Measurements from ENCODE around the gene VTCN1. TPM values are rescaled to one million over a fixed set of nuclear protein-coding genes. Genes with fewer than 3 reads are reported as not detected.
A peak's percentile ranks its signal among the peaks of the same experiment; 100 is the strongest.

VTCN1 gene
- total RNA-seq, 2 donors from 2014 or later = not detected

DNA sequence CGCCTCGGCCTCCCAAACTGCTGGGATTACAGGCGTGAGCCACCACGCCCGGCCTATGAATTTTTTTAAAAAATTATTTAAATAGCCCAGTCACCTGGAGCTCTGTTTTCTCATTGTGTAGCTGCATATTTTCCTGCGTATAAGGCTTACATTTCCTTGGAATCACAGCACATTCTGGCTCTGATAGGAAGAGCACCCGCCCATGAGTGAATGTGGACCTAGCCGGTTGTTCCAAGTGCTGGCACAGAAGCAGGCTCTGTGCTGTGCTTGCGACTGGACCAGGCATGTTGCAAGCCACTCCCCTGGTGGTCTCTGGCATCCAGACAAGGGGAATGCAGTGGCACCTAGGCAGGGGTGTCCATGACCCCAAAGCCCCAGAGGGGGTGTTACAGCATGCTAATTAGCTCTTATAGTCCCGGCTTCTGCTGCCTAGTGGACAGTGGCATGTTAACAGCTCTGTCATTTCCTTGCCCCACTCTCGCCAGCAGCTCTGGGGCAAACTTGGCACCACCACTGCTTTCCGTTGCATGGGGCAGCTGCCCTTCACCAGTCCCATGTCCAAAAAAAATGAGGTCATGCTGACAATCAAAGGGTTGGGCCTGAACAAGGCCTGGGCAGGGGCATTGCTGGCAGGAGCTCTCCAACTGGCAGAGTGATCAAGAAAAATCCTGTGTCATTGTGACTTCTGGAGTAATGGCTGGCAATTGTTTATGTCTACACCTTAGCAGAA lies 5.2 kb upstream of the VTCN1 start:
- ATAC-seq (peak in 1 of 2 donors; percentile 77), DNase-seq (no peak)
- intact Hi-C loops (cut with DNase I) = no loop called here

DNA sequence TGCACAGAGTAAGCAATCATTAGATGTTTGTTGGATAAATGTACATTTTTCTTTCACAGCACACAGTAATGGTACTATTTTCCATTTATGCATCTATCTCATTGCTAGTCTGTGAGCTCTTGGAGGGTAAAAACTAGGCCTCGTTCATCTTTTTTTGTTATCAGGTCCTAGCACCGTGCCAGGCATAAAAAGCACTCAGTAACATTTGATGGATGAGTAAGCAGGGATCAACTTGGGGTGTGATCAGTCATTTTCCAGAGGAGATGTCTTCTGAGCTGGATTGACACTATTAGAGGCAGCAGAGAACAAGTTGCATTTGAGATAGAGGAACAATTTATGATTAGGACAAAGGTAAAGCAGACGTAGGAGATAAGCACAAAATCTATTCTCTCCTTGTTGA lies 4.3 kb upstream of the VTCN1 start:
- DNase-seq (no peak), ATAC-seq (peak in 1 of 2 donors; percentile 56)
- intact Hi-C loops (cut with DNase I) = no loop called here

DNA sequence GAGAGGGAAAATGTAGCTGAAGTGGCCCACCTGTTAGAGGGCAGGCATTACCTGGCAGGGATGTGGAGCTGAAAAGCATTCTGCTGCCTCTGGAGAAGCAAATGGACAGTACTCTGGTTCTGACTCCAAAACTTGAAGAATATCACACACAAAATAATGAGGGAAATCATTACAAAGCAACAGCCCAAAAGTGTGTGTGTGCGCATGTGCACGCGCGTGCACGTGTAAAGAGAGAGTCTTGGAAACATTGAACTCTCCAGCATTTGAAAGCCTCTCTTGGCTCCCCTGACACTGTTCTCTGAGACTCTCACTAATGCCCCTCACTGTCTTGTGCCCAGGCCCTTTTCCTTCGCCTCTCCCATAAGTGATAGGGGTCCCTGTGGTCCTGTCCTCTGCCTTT lies 2.3 kb upstream of the VTCN1 start:
- DNase-seq (no peak), ATAC-seq (no peak)
- intact Hi-C loops (cut with DNase I) = no loop called here

DNA sequence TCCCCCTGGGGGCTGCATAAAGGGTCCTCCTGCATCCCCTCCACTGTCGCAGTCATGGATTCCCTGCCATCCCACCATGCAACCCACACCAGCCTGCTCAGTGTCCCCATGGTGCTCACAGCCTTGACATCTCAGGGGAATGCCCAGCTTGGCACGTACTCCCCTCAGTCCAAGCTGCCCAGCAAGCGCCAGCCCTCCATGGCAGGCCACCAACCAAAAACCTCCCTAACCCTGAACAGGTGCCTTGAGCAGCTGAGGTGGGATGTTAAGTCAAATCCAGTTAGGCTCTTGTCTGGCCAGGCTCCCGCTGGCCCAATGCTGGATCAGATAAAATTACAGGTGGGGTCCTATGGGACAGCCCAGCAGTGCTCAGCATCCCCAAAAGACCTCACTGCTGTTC lies 341 bp downstream of the VTCN1 start:
- intact Hi-C loops (cut with DNase I) = no loop called here

DNA sequence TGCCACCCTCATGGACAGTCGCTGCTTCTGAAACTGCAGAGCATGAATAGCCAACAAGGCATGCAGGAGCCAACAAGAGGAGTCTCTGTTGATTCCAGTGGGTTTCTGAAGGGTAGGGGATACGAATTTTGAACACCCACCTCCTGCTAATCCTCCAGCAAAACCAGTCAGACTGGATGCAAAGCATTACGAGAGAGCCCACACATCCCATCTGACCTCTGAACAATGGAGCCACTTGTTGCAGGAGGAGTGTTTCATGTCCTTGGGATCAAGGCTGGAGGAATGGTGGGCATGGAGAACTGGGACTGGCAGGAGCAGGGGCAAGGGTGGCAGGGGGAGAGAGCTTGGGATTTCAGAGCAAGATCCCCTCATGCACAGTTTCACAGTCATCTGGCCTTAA lies 1.6 kb downstream of the VTCN1 start:
- intact Hi-C loops (cut with DNase I) = no loop called here
- DNase-seq (no peak), ATAC-seq (no peak)

More for the DNA sequence above, 341 bp downstream of the VTCN1 start:
- ATAC-seq (no peak), DNase-seq (no peak)

DNA sequence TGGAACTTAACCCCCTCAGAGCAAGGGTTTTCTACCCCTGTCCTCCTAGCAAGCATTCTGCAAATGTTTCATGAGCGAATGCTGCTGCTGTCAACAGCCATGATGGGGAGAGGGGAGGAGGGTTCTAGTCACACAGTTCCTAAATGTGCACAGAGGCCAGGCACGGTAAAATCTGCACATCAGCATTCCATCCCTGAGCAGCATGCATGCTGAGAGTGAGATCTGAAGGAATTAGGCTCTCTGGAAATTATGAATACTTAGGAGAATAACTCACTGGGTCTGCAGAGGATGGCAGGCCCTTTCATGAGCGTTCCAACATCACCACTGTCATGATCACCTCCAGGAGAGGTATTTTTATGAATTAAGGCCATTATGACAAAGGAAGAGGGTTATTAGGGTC lies 2.1 kb downstream of the VTCN1 start:
- DNase-seq (no peak), ATAC-seq (no peak)
- intact Hi-C loops (cut with DNase I) = no loop called here

DNA sequence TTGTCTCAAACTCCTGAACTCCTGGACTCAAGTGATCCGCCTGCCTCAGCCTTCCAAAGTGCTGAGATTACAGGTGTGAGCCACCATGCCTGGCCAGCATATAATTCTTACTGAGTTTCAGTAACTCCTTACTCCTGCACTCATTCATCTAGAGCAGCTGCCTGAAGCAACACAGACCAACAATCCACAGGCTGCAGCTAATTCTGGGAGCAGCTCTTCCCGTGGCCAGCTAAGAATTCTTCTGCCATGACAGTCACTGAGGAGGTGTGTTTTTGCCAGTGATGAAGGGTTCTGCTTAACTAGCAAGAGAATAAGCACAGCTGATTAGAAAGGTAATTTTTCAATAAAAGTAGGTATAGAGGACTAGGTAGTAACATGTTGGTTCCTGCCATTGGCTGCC lies 5.4 kb downstream of the VTCN1 start:
- ATAC-seq (no peak), DNase-seq (no peak)
- intact Hi-C loops (cut with DNase I) = no loop called here

DNA sequence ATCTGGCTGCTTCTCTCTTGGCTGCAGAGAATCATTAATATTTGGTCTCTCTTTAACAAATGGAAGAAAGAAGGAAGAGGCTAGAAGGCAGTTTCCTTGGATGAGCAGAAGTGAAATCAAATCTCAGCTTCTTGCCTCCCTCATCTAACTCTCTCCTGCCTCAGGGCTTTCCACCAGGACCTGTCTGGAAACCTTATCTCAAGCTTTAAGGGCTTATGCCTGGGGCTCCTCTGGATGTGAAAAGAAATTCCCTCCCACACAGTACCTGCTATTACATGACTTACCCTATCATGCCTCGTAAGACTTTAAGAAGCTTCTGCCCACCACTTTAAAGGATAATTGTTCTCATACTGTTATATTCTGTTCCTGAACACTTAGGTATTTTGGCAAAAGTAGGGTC lies 8.9 kb downstream of the VTCN1 start:
- no peak for DNase-seq
- peak in 1 of 2 donors; percentile 34 for ATAC-seq
- intact Hi-C loops (cut with DNase I) = no loop called here

DNA sequence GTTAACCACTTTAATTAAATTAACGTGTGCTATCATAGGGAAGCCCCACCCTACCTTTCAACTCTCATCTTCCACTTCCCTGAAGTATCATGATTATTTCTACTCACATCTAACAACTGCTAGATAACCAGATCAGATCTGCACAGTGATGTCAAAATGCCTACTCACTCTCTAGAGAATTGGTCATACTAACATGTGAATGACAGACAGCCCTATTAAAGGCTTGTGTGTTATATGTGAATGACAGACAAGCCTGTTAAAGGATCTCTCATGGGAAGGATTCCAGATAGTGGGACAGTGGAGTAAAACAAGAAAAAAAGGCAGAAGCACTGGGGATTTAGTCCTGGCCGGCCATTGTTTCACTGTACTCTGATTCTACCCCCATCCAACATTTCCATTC lies 12.6 kb downstream of the VTCN1 start:
- ATAC-seq (no peak), DNase-seq (no peak)
- intact Hi-C loops (cut with DNase I) = no loop called here

DNA sequence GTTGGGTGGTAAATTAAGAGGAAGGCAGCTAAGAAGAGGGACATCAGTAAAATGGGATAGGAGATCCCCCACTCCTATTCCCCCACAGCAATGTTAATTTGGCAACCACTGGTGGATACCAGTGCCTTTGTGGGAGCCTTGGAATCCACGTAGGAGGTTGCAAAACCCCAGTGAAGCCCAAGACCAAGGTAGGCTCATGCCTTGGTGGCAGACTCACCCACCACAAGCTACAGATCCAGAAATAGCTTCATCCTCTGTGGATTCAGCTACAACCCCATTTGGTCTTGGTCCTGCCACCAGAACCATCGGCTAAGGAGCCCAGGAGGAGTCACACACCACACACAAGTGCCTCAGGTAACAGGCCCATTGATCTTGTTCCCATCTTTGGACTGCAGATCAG lies 21.0 kb downstream of the VTCN1 start:
- DNase-seq = no peak
- ATAC-seq = no peak
- intact Hi-C loops (cut with DNase I) = no loop called here

DNA sequence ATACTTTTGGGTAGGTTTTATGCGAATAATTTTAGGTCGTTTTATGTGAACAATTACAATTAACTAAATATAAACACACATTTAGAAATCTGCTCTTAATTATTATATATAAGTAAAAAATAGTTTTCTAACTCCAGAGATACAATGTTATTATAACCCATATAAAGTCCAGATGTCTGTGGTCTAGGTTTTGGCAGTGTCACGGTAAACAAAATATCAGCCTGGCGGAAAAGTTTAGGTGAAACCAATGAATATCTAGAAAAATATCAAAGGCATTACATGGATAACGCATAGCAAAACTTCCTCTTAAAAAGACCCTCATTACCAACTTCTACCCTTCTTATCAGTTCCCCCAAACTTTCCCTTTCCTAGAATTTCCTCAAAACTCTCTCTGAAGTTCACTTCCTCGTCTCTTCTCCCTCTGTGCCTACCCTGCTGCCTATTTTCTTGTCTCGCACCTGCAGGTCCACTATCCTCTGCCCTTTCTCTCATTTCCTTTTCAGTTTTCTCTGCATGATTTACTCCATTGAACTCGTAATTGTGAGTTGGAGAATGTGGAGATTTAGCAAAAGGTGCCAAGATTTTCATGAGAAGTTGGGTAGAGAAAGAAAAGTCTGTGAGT lies 21.8 kb downstream of the VTCN1 start:
- DNase-seq = no peak
- ATAC-seq = no peak
- intact Hi-C loops (cut with DNase I) = no loop called here

DNA sequence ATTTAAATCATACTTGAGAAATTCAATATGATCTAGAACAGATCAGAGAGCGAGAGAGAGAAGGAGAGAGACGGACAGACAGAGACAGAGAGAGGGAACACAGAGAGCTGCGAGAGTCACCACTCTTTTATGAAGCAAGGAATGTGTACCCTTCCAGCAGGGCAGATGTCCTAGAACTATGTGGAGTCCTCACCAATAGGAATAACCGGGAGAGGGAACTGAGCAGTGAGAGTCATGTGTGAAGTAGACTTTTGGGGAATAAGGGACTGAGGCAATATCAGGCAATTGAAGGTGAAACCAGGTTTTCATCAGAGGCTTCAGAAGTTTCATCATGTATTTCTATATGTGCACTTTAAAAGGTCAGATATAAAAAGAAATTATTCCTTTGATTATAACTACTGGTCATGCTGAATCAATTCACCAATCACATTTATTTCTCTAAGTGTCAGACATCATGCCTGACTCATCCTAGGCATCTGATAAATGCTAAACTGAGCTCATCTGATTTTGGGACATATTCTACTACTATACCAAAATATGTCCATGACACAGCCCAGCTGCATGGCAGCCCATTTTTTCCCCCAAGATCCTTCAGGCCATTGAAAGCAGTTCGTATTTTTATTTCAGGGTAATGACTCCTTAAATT lies 22.4 kb downstream of the VTCN1 start:
- DNase-seq = no peak
- intact Hi-C loops (cut with DNase I) = no loop called here
- no peak for ATAC-seq

DNA sequence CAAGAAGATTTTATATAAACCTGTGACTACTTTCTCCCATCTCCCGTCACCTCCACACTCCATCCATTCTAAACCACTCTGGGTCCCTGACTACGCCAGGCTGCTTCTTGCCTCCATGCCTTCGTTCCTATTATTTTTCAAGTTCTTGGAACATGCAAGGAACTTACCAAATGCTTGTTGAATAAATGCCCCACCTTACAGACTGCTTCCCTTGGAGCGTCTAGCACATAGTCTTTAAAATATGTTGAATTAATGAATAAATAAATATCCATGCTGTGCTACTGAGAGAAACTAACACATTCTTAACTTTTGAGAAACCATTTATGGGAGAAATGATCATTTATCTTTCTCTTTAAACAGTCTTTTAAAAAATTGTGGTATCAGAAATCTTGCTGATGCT lies 27.6 kb downstream of the VTCN1 start:
- no peak for ATAC-seq

DNA sequence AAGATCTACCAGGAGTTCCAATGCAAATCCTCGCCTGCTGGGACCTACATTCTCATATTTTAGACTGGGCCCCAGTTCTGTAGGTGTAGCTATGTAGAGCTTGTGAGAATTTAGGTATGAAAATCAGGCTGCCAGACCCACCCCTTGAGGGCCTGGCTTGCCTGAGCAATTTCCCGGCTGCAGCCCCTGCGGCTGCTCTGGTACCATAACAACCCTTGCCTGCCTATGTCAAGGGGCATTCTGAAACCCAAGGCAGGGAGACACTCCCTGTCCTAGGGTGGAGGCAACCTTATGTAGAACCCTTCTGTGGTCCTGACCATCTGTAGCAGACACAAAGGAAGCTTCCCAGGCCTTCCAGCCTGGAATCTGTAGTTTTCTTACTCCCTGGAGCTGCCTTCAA lies 28.4 kb downstream of the VTCN1 start:
- ATAC-seq (no peak), DNase-seq (no peak)
- intact Hi-C loops (cut with DNase I) = no loop called here

More for the DNA sequence above, 27.6 kb downstream of the VTCN1 start:
- intact Hi-C loops (cut with DNase I) = no loop called here
- DNase-seq = no peak

DNA sequence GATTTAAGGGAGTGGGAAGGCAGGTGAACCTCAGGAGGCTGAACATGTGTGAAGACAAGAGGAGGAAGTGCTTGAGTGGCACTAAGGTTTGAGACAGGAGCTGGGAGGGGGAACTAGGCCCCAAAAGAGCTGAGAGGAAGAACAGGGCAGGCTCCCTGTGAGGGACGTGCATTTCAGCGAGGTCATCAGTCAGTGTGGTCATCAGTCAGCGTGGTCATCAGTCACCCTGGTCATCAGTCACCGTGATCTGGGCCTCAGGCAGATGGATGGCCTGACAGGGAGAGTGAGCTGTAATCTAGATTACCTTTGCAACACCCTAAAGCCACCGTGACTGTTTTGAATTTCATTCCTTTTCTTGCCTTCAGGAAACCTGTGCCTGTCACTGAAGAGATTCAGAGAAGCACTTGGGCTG lies 29.1 kb downstream of the VTCN1 start:
- intact Hi-C loops (cut with DNase I) = no loop called here
- ATAC-seq (no peak), DNase-seq (no peak)

DNA sequence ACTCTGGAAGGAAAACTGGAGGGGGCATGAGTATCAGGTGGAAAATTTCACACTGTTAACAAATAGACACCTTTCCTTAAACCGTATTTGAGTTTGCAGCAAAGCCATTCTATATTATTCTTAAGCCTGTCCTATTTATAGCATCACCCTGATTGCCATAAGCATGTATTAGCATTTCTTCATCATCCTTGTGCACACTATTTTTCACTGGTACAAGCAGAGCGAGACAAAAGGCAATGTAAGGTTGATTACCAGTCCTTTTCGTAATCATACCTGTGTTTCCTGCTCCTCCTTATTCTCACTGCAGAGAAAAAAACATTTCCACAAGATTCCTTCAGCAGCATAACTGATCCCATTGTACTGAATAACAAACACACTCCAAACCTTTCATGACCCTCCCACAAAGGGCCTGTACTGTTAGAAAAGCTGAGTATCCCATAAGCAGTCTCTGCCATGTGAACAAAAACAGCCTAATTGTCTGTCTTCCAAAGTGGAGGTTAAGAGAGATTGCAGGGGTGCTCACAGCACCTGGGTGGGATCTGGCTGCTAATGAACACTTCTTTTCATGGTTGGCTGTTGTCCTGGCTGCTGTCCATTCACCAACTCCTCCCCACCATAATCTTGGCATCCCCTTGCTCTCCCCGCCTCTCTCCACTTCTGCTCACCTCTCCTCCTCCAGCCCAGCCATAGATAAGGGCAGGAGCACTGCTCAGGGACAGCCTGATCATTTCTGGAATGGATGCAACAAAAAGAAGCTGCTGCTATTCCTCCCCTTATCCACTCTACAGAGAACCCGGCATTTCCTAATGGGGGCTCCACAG lies 30.4 kb downstream of the VTCN1 start:
- intact Hi-C loops (cut with DNase I) = no loop called here
- peak; percentile 19 to 88 for ATAC-seq
- DNase-seq = no peak

DNA sequence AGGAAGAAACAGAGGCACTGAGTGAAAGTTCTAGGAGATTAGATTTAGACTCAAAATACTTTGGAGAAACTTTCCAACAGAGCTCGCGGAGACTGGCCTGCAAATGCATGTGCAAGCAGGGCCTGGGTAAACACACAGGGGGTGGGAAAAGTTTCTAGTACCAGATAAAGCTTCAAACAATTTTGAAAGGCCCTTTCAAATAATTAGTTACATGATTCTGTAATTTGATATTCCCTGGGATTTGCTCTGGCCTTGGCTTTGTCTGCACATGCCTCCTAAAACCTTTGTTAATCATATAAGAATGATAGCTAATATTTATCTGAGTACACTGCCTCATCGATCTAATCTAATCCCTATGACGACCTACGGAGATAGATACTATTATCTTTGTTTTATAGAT lies 31.3 kb downstream of the VTCN1 start:
- no peak for ATAC-seq
- intact Hi-C loops (cut with DNase I) = no loop called here
- DNase-seq = no peak

DNA sequence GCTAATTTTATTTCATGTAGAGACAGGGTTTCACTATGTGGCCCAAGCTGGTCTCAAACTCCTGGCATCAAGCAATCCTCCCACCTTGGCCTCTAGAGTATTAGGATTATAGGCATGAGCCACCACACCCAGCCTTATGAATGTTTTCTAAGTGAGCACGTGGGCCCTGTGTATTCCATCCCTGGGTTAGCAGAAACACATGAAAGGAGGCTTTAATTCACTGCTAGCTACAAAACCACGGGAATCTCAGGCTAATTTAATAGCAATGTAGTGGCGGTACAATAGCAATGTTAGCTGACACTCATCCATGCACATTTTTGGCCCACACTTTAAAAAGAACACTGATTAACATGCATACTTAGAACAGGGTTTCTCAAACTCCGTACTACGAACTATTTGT lies 32.0 kb downstream of the VTCN1 start:
- DNase-seq (no peak), ATAC-seq (no peak)
- intact Hi-C loops (cut with DNase I) = no loop called here

DNA sequence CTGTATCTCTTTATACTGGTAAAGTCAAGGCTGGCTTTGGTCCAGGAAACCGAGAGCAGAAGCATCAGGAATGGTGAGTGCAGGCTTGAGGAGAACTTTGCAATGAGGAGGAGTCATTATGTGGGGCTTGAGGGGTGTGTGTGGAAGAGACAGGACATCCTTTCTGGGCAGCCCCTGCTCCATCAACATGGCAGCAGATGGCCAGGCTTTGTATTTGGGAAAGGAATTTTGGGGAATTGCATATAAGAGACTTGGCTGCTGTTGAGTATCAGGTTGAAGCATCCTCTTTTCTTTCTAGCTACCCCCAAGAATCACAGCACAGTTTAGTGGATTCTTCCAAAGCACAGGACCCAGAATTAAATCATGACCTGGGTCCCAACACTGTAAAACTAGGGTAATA lies 33.4 kb downstream of the VTCN1 start:
- DNase-seq (no peak), ATAC-seq (no peak)
- intact Hi-C loops (cut with DNase I) = no loop called here

DNA sequence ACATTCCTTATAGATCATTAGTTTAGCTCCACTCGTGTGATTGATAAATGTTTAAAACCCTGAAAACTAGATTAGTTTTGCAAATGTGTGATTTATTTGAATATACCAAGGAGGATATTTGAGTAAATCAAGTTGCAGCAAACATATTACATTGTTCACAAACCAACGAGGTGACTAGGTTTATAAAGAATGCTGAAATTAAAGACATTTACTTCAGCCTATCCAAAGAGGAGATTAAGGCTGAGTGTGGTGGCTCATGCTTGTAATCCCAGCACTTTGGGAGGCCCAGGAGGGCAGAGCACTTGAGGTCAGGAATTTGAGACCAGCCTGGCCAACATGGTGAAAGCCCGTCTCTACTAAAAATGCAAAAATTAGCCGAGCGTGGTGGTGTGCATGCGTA lies 34.1 kb downstream of the VTCN1 start:
- intact Hi-C loops (cut with DNase I) = no loop called here
- DNase-seq = no peak
- ATAC-seq = no peak
